ENCODE results near the gene FUT2.

- TF ChIP-seq EZH2 (IDR thresholded peaks at IDR 0.05; ENCODE audit: borderline replicate concordance, low read depth, low read length, severe bottlenecking) (no peak), CTCF (IDR thresholded peaks at IDR 0.05; ENCODE audit: borderline replicate concordance, extremely low read depth, low read length, poor library complexity, severe bottlenecking) (no peak)
Observed at GRCh38 chr19:48711106-48711662, 15.4 kb downstream of the FUT2 start.
